ENCODE data around the gene FBXL13.
A peak's percentile ranks its signal among the peaks of the same experiment; 100 is the strongest.
"Not testable (repeated sequence)": the region's sequence is repeated elsewhere in the genome, so short reads cannot be mapped to it uniquely, and the experiment has no call there.

Gene FBXL13

GRCh38 chr7:102794567-102794966 is 280.0 kb downstream of the FBXL13 start:
- not testable (repeated sequence) for H3K9me3 ChIP-seq (ENCODE audit: control insufficient read depth in 2 of 2, low read length in 2 of 2); H3K36me3 ChIP-seq (ENCODE audit: control insufficient read depth in 2 of 2, insufficient read depth in 2 of 2, low read length in 2 of 2); H3K4me3 ChIP-seq (ENCODE audit: low read length in 2 of 2); H3K27ac ChIP-seq (ENCODE audit: low read length); H3K9ac ChIP-seq (ENCODE audit: low read length in 2 of 2); H3K27me3 ChIP-seq (ENCODE audit: control insufficient read depth in 1 of 2, insufficient read depth in 2 of 2, low read length in 2 of 2); H3K4me1 ChIP-seq (ENCODE audit: control insufficient read depth, insufficient read depth, low read length)

- not testable (repeated sequence) for H3K27me3 ChIP-seq (ENCODE audit: control insufficient read depth in 1 of 2, insufficient read depth in 2 of 2, low read length in 2 of 2); H3K9ac ChIP-seq (ENCODE audit: low read length in 2 of 2); H3K4me1 ChIP-seq (ENCODE audit: control insufficient read depth, insufficient read depth, low read length); H3K4me3 ChIP-seq (ENCODE audit: low read length in 2 of 2); H3K9me3 ChIP-seq (ENCODE audit: control insufficient read depth in 2 of 2, low read length in 2 of 2); H3K27ac ChIP-seq (ENCODE audit: low read length); H3K36me3 ChIP-seq (ENCODE audit: control insufficient read depth in 2 of 2, insufficient read depth in 2 of 2, low read length in 2 of 2)
These were observed 282.8 kb downstream of the FBXL13 start for GRCh38 chr7:102791831-102792230.

GRCh38 chr7:102791367-102791766 is 283.2 kb downstream of the FBXL13 start:
- not testable (repeated sequence) for H3K27ac ChIP-seq (ENCODE audit: low read length)

GRCh38 chr7:102790364-102791100 is 284.1 kb downstream of the FBXL13 start:
- H3K4me1 ChIP-seq (ENCODE audit: control insufficient read depth, insufficient read depth, low read length); H3K9me3 ChIP-seq (ENCODE audit: control insufficient read depth in 2 of 2, low read length in 2 of 2); H3K27me3 ChIP-seq (ENCODE audit: control insufficient read depth in 1 of 2, insufficient read depth in 2 of 2, low read length in 2 of 2); H3K9ac ChIP-seq (ENCODE audit: low read length in 2 of 2); H3K4me3 ChIP-seq (ENCODE audit: low read length in 2 of 2); H3K36me3 ChIP-seq (ENCODE audit: control insufficient read depth in 2 of 2, insufficient read depth in 2 of 2, low read length in 2 of 2); H3K27ac ChIP-seq (ENCODE audit: low read length): not testable (repeated sequence)

More at GRCh38 chr7:102791367-102791766, 283.2 kb downstream of the FBXL13 start:
- not testable (repeated sequence) for H3K36me3 ChIP-seq (ENCODE audit: control insufficient read depth in 2 of 2, insufficient read depth in 2 of 2, low read length in 2 of 2); H3K9ac ChIP-seq (ENCODE audit: low read length in 2 of 2); H3K9me3 ChIP-seq (ENCODE audit: control insufficient read depth in 2 of 2, low read length in 2 of 2); H3K4me3 ChIP-seq (ENCODE audit: low read length in 2 of 2); H3K27me3 ChIP-seq (ENCODE audit: control insufficient read depth in 1 of 2, insufficient read depth in 2 of 2, low read length in 2 of 2); H3K4me1 ChIP-seq (ENCODE audit: control insufficient read depth, insufficient read depth, low read length)

GRCh38 chr7:102788770-102789169 is 285.8 kb downstream of the FBXL13 start:
- H3K36me3 ChIP-seq (ENCODE audit: control insufficient read depth in 2 of 2, insufficient read depth in 2 of 2, low read length in 2 of 2); H3K27me3 ChIP-seq (ENCODE audit: control insufficient read depth in 1 of 2, insufficient read depth in 2 of 2, low read length in 2 of 2); H3K4me1 ChIP-seq (ENCODE audit: control insufficient read depth, insufficient read depth, low read length); H3K9ac ChIP-seq (ENCODE audit: low read length in 2 of 2); H3K4me3 ChIP-seq (ENCODE audit: low read length in 2 of 2); H3K9me3 ChIP-seq (ENCODE audit: control insufficient read depth in 2 of 2, low read length in 2 of 2); H3K27ac ChIP-seq (ENCODE audit: low read length): not testable (repeated sequence)

- not testable (repeated sequence) for H3K9me3 ChIP-seq (ENCODE audit: control insufficient read depth in 2 of 2, low read length in 2 of 2); H3K27me3 ChIP-seq (ENCODE audit: control insufficient read depth in 1 of 2, insufficient read depth in 2 of 2, low read length in 2 of 2); H3K36me3 ChIP-seq (ENCODE audit: control insufficient read depth in 2 of 2, insufficient read depth in 2 of 2, low read length in 2 of 2); H3K4me3 ChIP-seq (ENCODE audit: low read length in 2 of 2); H3K27ac ChIP-seq (ENCODE audit: low read length); H3K4me1 ChIP-seq (ENCODE audit: control insufficient read depth, insufficient read depth, low read length); H3K9ac ChIP-seq (ENCODE audit: low read length in 2 of 2)
These were observed 293.7 kb downstream of the FBXL13 start for GRCh38 chr7:102780926-102781325.

GRCh38 chr7:102778663-102779062 is 295.9 kb downstream of the FBXL13 start:
- H3K9ac ChIP-seq (ENCODE audit: low read length in 2 of 2); H3K4me3 ChIP-seq (ENCODE audit: low read length in 2 of 2); H3K27me3 ChIP-seq (ENCODE audit: control insufficient read depth in 1 of 2, insufficient read depth in 2 of 2, low read length in 2 of 2); H3K4me1 ChIP-seq (ENCODE audit: control insufficient read depth, insufficient read depth, low read length); H3K9me3 ChIP-seq (ENCODE audit: control insufficient read depth in 2 of 2, low read length in 2 of 2); H3K27ac ChIP-seq (ENCODE audit: low read length); H3K36me3 ChIP-seq (ENCODE audit: control insufficient read depth in 2 of 2, insufficient read depth in 2 of 2, low read length in 2 of 2): not testable (repeated sequence)

- H3K9me3 ChIP-seq (ENCODE audit: control insufficient read depth in 2 of 2, low read length in 2 of 2); H3K4me1 ChIP-seq (ENCODE audit: control insufficient read depth, insufficient read depth, low read length); H3K36me3 ChIP-seq (ENCODE audit: control insufficient read depth in 2 of 2, insufficient read depth in 2 of 2, low read length in 2 of 2); H3K27me3 ChIP-seq (ENCODE audit: control insufficient read depth in 1 of 2, insufficient read depth in 2 of 2, low read length in 2 of 2); H3K9ac ChIP-seq (ENCODE audit: low read length in 2 of 2); H3K27ac ChIP-seq (ENCODE audit: low read length); H3K4me3 ChIP-seq (ENCODE audit: low read length in 2 of 2): not testable (repeated sequence)
These were observed 298.4 kb downstream of the FBXL13 start for GRCh38 chr7:102776217-102776616.

- H3K9me3 ChIP-seq (ENCODE audit: control insufficient read depth in 2 of 2, low read length in 2 of 2); H3K27ac ChIP-seq (ENCODE audit: low read length); H3K9ac ChIP-seq (ENCODE audit: low read length in 2 of 2): not testable (repeated sequence)
These were observed 304.1 kb downstream of the FBXL13 start for GRCh38 chr7:102770467-102770866.

GRCh38 chr7:102769657-102770192 is 304.9 kb downstream of the FBXL13 start:
- not testable (repeated sequence) for H3K4me3 ChIP-seq (ENCODE audit: low read length in 2 of 2); H3K9ac ChIP-seq (ENCODE audit: low read length in 2 of 2); H3K27ac ChIP-seq (ENCODE audit: low read length); H3K36me3 ChIP-seq (ENCODE audit: control insufficient read depth in 2 of 2, insufficient read depth in 2 of 2, low read length in 2 of 2); H3K27me3 ChIP-seq (ENCODE audit: control insufficient read depth in 1 of 2, insufficient read depth in 2 of 2, low read length in 2 of 2); H3K4me1 ChIP-seq (ENCODE audit: control insufficient read depth, insufficient read depth, low read length); H3K9me3 ChIP-seq (ENCODE audit: control insufficient read depth in 2 of 2, low read length in 2 of 2)

More at GRCh38 chr7:102770467-102770866, 304.1 kb downstream of the FBXL13 start:
- not testable (repeated sequence) for H3K4me1 ChIP-seq (ENCODE audit: control insufficient read depth, insufficient read depth, low read length); H3K36me3 ChIP-seq (ENCODE audit: control insufficient read depth in 2 of 2, insufficient read depth in 2 of 2, low read length in 2 of 2); H3K27me3 ChIP-seq (ENCODE audit: control insufficient read depth in 1 of 2, insufficient read depth in 2 of 2, low read length in 2 of 2); H3K4me3 ChIP-seq (ENCODE audit: low read length in 2 of 2)

- H3K27ac ChIP-seq (ENCODE audit: low read length); H3K9me3 ChIP-seq (ENCODE audit: control insufficient read depth in 2 of 2, low read length in 2 of 2); H3K9ac ChIP-seq (ENCODE audit: low read length in 2 of 2); H3K27me3 ChIP-seq (ENCODE audit: control insufficient read depth in 1 of 2, insufficient read depth in 2 of 2, low read length in 2 of 2); H3K36me3 ChIP-seq (ENCODE audit: control insufficient read depth in 2 of 2, insufficient read depth in 2 of 2, low read length in 2 of 2); H3K4me1 ChIP-seq (ENCODE audit: control insufficient read depth, insufficient read depth, low read length): not testable (repeated sequence)
- H3K4me3 ChIP-seq (ENCODE audit: low read length in 2 of 2), result peak overlapping the region; percentile 22 to 31
These were observed 311.2 kb downstream of the FBXL13 start for GRCh38 chr7:102763295-102763905.
